GM19324 (cell line): ENCODE measurements around the gene TAAR9.

Experiments used
- ATAC-seq: cut with Tn5 transposase; IDR thresholded peaks from one replicate; pipeline ENCODE4 v1.9.1; 2021; ENCODE audit warnings: mild to moderate bottlenecking, moderate library complexity; ENCODE audit not compliant: unreplicated experiment, low FRiP score

Gene TAAR9

GRCh38 chr6:132584698-132585097 lies 46.6 kb downstream of the TAAR9 start:
- no peak for ATAC-seq

- no peak for ATAC-seq
These were observed 49.3 kb downstream of the TAAR9 start for GRCh38 chr6:132587424-132587823.
